K562 (cell line): ENCODE data around the gene UNKL. TPM values are rescaled to one million over a fixed set of nuclear protein-coding genes. Genes with fewer than 3 reads are reported as not detected.

Experiments
- ATAC-seq: fragments of 200-7000 bp; cut with Tn5 transposase; 3 replicates; pipeline ENCODE4 v1.9.1; 2020; ENCODE audit warnings: moderate library complexity
- BruUV-seq: library from RNA; stranded (reverse); fragments of 400-500 nt; replicated peaks from 2 replicates; lab custom pipeline; 2021; lab: Mats Ljungman, UMichigan
- CTCF ChIA-PET: fragments of 300-600 bp; formaldehyde crosslinking; extraction: SDS; loops from one replicate; lab custom pipeline; 2021; ENCODE audit warnings: low intra/inter-chr PET ratio; lab: Yijun Ruan, JAX
- POLR2A ChIA-PET: fragments of 300-600, 350-650 bp; sonication (Branson Sonifier 250); formaldehyde crosslinking; extraction: SDS; loops from one replicate; lab custom pipeline; 2021; ENCODE audit warnings: antibody characterized with exemption, inconsistent platforms; lab: Yijun Ruan, JAX
- DNase-seq, 4 experiments: peaks; one replicate each; pipeline versions ENCODE4 v3.0.0 to v3.0.0-alpha.2; 2011 to 2018; ENCODE audit warnings: low spot score in 3 of 4, mixed read lengths in 3 of 4; ENCODE audit errors: extremely low read depth in 1 of 4
- FAIRE-seq: peaks from 2 replicates; lab custom pipeline; 2011; peaks lifted over from hg19 to GRCh38; lab: Jason Lieb, UNC
- H2AFZ ChIP-seq: 2 replicates; pipeline ENCODE4 v1.6.0; 2011; ENCODE audit warnings: low read depth, low read length, control low read depth, inconsistent platforms
- H3K27ac ChIP-seq: fragments of 200-600 bp; 3 replicates; pipeline ENCODE4 v1.8.0; 2011; ENCODE audit warnings: low read depth, mild to moderate bottlenecking, control low read depth, inconsistent platforms, low read length, moderate library complexity, mixed read lengths; ENCODE audit errors: extremely low read depth
- H3K27me3 ChIP-seq, 2 experiments: fragments of 300-600 bp in 1 of 2; 2 replicates in 1 of 2; 3 replicates in 1 of 2; pipeline versions ENCODE4 v1.6.0 to v1.8.0; 2011; ENCODE audit warnings: inconsistent platforms in 2 of 2, low read length in 2 of 2, mild to moderate bottlenecking in 1 of 2, mixed read lengths in 1 of 2, moderate library complexity in 1 of 2; ENCODE audit not compliant: control insufficient read depth in 2 of 2, insufficient read depth in 2 of 2
- H3K36me3 ChIP-seq: fragments of 300-600 bp; 3 replicates; pipeline ENCODE4 v1.8.0; 2011; ENCODE audit warnings: mild to moderate bottlenecking, low read length, inconsistent platforms; ENCODE audit not compliant: control insufficient read depth, insufficient read depth
- H3K4me1 ChIP-seq, 2 experiments: fragments of 200-600 bp in 1 of 2; replicated peaks in 1 of 2; 2 replicates in 1 of 2; 3 replicates in 1 of 2; pipeline versions ENCODE4 v1.5.1 to v1.8.0; 2011; ENCODE audit warnings: inconsistent platforms in 2 of 2, low read length in 2 of 2, mild to moderate bottlenecking in 1 of 2, mixed read lengths in 1 of 2, moderate library complexity in 1 of 2; ENCODE audit not compliant: control insufficient read depth in 2 of 2, insufficient read depth in 2 of 2
- H3K4me2 ChIP-seq: 2 replicates; pipeline ENCODE4 v1.6.1; 2011; ENCODE audit warnings: low read length, control low read depth, inconsistent platforms, mixed read lengths; ENCODE audit not compliant: insufficient read depth
- H3K4me3 ChIP-seq: fragments of 200-600 bp; sonication (generic), shearing (Covaris generic); 2 replicates; pipeline ENCODE4 v1.5.1; 2016; ENCODE audit warnings: control low read depth, inconsistent platforms
- H3K79me2 ChIP-seq: fragments of 200-600 bp; 3 replicates; pipeline ENCODE4 v1.8.0; 2011; ENCODE audit warnings: low read length, inconsistent platforms; ENCODE audit not compliant: control insufficient read depth, insufficient read depth
- H3K9ac ChIP-seq, 2 experiments: 2 replicates each; pipeline versions ENCODE4 v1.6.0 to v1.6.1; 2011; ENCODE audit warnings: low read depth in 2 of 2, low read length in 2 of 2, control low read depth in 1 of 2, inconsistent platforms in 1 of 2, mild to moderate bottlenecking in 1 of 2, mixed read lengths in 1 of 2; ENCODE audit not compliant: insufficient read depth in 1 of 2
- H3K9me1 ChIP-seq: one replicate; pipeline ENCODE4 v1.6.0; 2011; ENCODE audit warnings: inconsistent platforms, mild to moderate bottlenecking, low read length, moderate library complexity; ENCODE audit not compliant: control insufficient read depth, insufficient read depth
- H3K9me3 ChIP-seq: replicated peaks from 2 replicates; pipeline ENCODE4 v1.5.1; 2011; ENCODE audit warnings: low read depth, low read length, inconsistent platforms; ENCODE audit not compliant: control insufficient read depth, insufficient read depth
- H4K20me1 ChIP-seq: replicated peaks from 2 replicates; pipeline ENCODE4 v1.6.1; 2011; ENCODE audit warnings: low read length, inconsistent platforms, mixed read lengths; ENCODE audit not compliant: control insufficient read depth, insufficient read depth
- BRD4 ChIP-seq: fragments of 200-600 bp; sonication (generic); IDR thresholded peaks from 2 replicates; pipeline ENCODE4 v1.6.1; 2017; ENCODE audit warnings: inconsistent platforms
- MYC ChIP-seq, 2 experiments: fragments of 250-450 bp in 1 of 2; sonication (Bioruptor Pico) in 1 of 2; IDR thresholded peaks; 2 replicates each; pipeline versions ENCODE4 v1.5.1 to v1.6.1; 2012 to 2021; ENCODE audit warnings: low read depth in 2 of 2, borderline replicate concordance in 1 of 2, improper control_type of control experiment in 1 of 2, low read length in 1 of 2, mild to moderate bottlenecking in 1 of 2, moderate library complexity in 1 of 2
- NR2C1 ChIP-seq, 2 experiments: fragments of 450-650 bp; IDR thresholded peaks; 2 replicates each; pipeline ENCODE4 v1.6.1; 2017; ENCODE audit warnings: mild to moderate bottlenecking in 2 of 2, antibody characterized with exemption in 1 of 2, inconsistent platforms in 1 of 2, missing compliant biosample characterization in 1 of 2, missing genetic modification characterization in 1 of 2
- POLR2G ChIP-seq: fragments of 200-400 bp; formaldehyde crosslinking; IDR thresholded peaks from 2 replicates; pipeline ENCODE4 v1.6.1; 2017; ENCODE audit warnings: low read depth, mild to moderate bottlenecking, antibody characterized with exemption, low read length, moderate library complexity
- WGBS: fragments of 100-300 bp; shearing (Covaris generic); methylation state at CpG from one replicate; pipeline ENCODE4 v1.1.6; 2016; ENCODE audit warnings: low coverage, mixed read lengths; ENCODE audit not compliant: insufficient coverage; ENCODE audit errors: missing lambda C conversion rate; 5-methylcytosine and 5-hydroxymethylcytosine counted together
- in situ Hi-C: fragments of 300-500 bp; cut with MboI; formaldehyde crosslinking; loops from 4 replicates; pipeline ENCODE4 v1.15.0; 2018; ENCODE audit warnings: inconsistent platforms, mixed read lengths
- intact Hi-C: fragments of 100-400 bp; cut with micrococcal nuclease; formaldehyde crosslinking; loops from 2 replicates; pipeline ENCODE4 v1.14.2; 2022
- polyA plus RNA-seq, 8 experiments: library from polyadenylated mRNA; depleted of rRNA in 4 of 8; stranded (reverse) in 5 of 8; unstranded in 3 of 8; fragments of >200 nt; fragmentation: Nextera tagmentation in 2 of 8; fragmentation: Illumina TruSeq in 1 of 8; extraction: Ambion mirVana in 2 of 8; extraction: Trizol in 1 of 8; gene quantifications; 2 replicates each; pipeline versions ENCODE4 v1.2.1 to v1.2.3, GENCODE V29; 2011 to 2014; ENCODE audit warnings: inconsistent platforms in 1 of 8, missing spikeins in 1 of 8
- total RNA-seq, 7 experiments: library from RNA; depleted of rRNA in 6 of 7; stranded (reverse); fragments of >200 nt in 6 of 7; fragmentation: Illumina TruSeq in 2 of 7; extraction: Trizol in 2 of 7; gene quantifications; 2 replicates each; pipeline versions ENCODE4 v1.2.1 to v1.2.3, GENCODE V29; 2011 to 2021; ENCODE audit warnings: low replicate concordance in 1 of 7
- TF ChIP-seq, protein P1 (sequence below): fragments of 250-450 bp; sonication (Bioruptor Pico); IDR thresholded peaks from 2 replicates; pipeline ENCODE4 v1.9.0; 2021; ENCODE audit warnings: mild to moderate bottlenecking
- TF ChIP-seq, protein P2 (sequence below): fragments of 250-450 bp; sonication (Bioruptor Pico); IDR thresholded peaks from 2 replicates; pipeline ENCODE4 v1.5.0; 2021

Gene UNKL
- total and polyA plus RNA-seq, 9 of the 15 experiments (the other 6 are each of a cell fraction or from before 2014, with no cell fraction given): 0.37 to 30.2 (median 5.1) TPM

DNA sequence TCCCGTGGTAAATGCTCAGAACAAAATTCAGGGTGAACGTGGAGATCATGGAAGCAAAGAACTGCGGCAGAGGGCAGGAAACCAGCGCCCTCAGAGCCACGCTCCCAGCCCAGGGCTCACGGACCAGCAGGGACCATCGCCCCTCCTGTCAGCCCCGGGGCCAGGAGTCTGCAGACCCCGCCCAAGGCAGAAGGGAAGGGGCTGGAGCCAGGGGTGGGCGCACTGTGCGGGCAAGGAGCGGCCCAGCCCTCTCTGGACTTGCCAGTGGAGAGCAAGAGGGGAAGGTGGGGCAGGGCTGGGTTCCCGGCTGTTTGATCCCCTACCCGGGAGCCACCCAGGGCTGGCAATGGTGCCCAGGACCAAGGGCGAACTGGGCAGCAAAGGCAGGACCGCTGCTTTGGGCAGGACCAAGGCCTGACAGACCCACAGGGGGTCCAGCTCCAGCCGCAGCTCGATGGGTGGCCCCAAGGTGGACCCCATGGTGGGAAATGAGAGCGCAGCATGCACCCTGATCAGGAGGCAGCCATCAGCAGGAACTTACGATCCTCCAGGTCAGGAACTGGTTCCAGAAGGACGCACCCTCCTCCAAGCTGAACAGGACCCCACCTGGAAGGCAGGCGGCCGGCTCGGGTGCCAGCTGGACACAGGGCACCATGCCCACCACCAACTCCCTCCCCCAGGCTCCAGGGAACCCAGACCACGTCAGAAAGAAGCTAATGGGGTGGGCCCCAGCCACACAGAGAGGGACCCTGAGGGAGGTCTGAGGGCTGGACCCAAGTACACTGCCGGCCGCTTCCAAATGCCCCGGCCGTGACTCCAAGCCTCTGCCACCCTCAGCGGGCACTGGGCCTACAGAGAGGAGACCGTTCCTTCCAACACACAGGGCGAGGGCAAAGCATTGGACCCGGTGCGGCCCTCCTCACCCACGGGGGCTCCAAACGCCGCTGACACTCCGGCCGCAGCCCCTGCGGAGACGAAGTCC lies 41.0 kb upstream of the UNKL start:
- DNase-seq: no peak
- Histone ChIP-seq H3K9me3 (no peaks in the 10 kb centered on the region), H3K79me2 (no peaks in the 10 kb centered on the region), H3K4me1 (peaks cover 0 to 22% of the 10 kb centered on the region in 2 experiments; a peak in 2 of 5 replicates), H3K36me3 (peaks cover 76% of the 10 kb centered on the region; the same call in 2 of the 3 replicates), H3K27me3 (no peaks in the 10 kb centered on the region), H3K27ac (no peak overlapping the region), H3K4me3 (no peak overlapping the region), H4K20me1 (0 out of 2 replicates have a peak, but pooled peaks cover 5% of the 10 kb centered on the region), H3K4me2 (no peak overlapping the region), H2AFZ (no peak overlapping the region), H3K9ac (no peak overlapping the region), H3K9me1 (peaks cover 4% of the 10 kb centered on the region)
- 91% methylated on average over 29 of the region's 41 CpGs for WGBS
- TF ChIP-seq POLR2G: peak; percentile 37; the same call in 1 of the 2 replicates
- TF ChIP-seq, protein P1, sequence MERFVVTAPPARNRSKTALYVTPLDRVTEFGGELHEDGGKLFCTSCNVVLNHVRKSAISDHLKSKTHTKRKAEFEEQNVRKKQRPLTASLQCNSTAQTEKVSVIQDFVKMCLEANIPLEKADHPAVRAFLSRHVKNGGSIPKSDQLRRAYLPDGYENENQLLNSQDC (CRISPR knock-in tag): no peak
- TF ChIP-seq NR2C1 (IDR thresholded peaks at IDR 0.05): no peak
- TF ChIP-seq NR2C1 (tag; IDR thresholded peaks at IDR 0.05): no peak
- TF ChIP-seq, protein P2, sequence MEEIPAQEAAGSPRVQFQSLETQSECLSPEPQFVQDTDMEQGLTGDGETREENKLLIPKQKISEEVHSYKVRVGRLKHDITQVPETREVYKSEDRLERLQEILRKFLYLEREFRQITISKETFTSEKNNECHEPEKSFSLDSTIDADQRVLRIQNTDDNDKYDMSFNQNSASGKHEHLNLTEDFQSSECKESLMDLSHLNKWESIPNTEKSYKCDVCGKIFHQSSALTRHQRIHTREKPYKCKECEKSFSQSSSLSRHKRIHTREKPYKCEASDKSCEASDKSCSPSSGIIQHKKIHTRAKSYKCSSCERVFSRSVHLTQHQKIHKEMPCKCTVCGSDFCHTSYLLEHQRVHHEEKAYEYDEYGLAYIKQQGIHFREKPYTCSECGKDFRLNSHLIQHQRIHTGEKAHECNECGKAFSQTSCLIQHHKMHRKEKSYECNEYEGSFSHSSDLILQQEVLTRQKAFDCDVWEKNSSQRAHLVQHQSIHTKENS (CRISPR knock-in tag): no peak
- no peak for TF ChIP-seq MYC (IDR thresholded peaks at IDR 0.05; ENCODE audit: low read depth, low read length)
- no peak for TF ChIP-seq MYC (CRISPR knock-in tag; IDR thresholded peaks at IDR 0.05; ENCODE audit: borderline replicate concordance, low read depth)
- no peak for TF ChIP-seq BRD4
- intact Hi-C loops (no loop called here), in situ Hi-C loops (no loop called here)
- ChIA-PET POLR2A (interaction anchor here (1.0 to 1.2 kb wide), 2 partner anchors 10 to 35 kb away, joined by 3 read pairs; partner anchors contain the start of gene UQCC4), CTCF (no interaction called here)
- no TSS peak for BruUV-seq
- no peak for FAIRE-seq
- no peak for ATAC-seq
